Stimulated activated CD4-positive, alpha-beta T cell treated with anti-CD3 and anti-CD28 coated beads, Interleukin-2, amount 100 ng/mL, for 48 hours (primary cell): ENCODE data around the gene RXRG.

Experiments used
- DNase-seq, 2 donors: peaks; one replicate each; pipeline ENCODE4 v3.0.0-alpha.2; 2020

RXRG gene

GRCh38 chr1:165407398-165407797 is 37.5 kb downstream of the RXRG start:
- DNase-seq, result no peak

- no peak for DNase-seq
Observed at GRCh38 chr1:165403835-165404482, 41.0 kb downstream of the RXRG start.

GRCh38 chr1:165402517-165403111 is 42.3 kb downstream of the RXRG start:
- DNase-seq, result no peak

GRCh38 chr1:165397944-165398343 is 47.0 kb downstream of the RXRG start:
- no peak for DNase-seq

- no peak for DNase-seq
Observed at GRCh38 chr1:165395901-165396300, 49.0 kb downstream of the RXRG start.

DNA sequence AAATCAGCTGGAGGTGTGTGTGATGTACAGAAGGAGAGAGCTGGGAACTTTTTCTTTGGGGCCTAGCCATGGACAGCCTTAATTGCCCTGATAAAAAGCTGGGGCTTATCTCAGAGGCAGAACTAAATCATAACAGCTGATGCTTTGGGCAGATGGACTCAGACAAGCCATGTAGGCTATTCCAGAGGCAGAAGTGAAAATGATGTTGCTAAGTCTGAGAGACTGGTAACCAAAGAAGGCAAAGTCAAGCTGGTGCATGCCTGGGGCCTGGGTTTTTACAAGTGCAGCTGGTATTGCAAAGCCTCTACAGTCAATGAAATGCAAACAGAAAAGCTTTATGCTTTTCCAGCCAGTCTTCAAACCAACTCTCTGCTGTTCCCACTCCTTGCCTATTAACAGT is 49.4 kb downstream of the RXRG start:
- DNase-seq, result no peak

DNA sequence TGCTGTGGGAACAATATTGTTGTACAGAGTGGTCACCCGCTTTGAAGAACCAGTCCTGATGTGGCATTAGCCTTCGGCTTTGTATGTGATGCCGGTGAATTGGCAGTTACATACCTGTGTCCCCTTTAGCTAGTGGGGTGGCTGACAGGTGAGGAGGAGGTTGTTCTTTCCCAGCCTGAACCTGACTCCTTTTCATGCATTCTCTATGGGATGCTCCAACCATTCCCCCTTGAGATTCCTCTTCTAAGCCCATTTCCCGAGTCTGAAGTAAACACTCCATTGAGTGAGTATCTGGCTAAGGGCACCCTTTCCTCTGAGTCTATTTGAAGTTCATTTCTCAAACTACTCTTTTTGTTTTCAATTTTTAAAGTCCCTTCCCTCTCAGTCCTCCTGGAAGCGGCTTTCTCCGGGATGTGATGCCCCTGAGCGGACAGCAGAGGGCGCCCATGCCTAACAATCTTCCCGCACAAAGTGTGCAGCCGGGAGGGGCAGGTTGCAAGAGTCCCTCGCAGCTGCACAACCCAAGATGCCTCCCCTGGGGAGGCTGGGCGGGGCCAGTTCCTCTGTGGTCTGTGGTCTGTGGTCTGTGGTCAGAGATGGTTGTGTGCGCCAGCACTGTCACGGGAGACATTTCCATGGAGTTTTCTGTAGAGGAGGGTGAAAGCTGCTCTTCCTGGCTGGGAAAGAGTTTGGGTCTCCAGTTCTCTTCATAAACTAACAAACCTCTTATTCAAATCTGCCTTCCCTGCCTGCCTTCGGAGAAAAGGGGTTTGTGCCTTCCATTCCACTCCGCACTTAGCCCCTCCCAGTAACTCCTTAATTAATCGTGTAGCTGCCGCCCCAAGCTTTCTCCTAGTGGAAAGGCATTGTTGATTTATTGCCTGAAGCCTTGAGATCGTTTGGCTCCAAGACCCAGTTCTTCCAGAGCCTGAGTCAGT is 52.0 kb downstream of the RXRG start:
- peak; percentile 82 to 83 for DNase-seq

- no peak for DNase-seq
Observed at GRCh38 chr1:165389609-165390008, 55.3 kb downstream of the RXRG start.

GRCh38 chr1:165387961-165388360 is 57.0 kb downstream of the RXRG start:
- no peak for DNase-seq

DNA sequence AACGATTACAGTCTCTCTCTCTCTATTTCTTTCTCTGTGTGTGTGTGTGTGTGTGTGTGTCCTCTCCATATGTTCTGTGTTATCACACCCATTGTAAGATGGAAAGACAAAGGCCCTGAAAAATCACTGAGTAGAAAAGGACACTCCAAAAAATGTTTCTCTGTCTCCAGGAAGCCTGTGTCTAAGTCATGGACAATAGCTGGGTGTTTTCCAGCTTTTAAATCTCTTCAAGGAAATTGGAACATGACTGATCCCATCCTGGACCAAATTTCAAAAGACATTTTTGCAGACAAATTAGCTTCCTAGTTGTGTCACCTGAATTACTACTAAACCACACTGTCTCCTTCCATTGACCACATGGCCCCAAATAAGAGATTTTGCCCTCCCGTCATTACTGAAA is 57.4 kb downstream of the RXRG start:
- no peak for DNase-seq

- no peak for DNase-seq
Observed at GRCh38 chr1:165383599-165384405, 61.1 kb downstream of the RXRG start.

DNA sequence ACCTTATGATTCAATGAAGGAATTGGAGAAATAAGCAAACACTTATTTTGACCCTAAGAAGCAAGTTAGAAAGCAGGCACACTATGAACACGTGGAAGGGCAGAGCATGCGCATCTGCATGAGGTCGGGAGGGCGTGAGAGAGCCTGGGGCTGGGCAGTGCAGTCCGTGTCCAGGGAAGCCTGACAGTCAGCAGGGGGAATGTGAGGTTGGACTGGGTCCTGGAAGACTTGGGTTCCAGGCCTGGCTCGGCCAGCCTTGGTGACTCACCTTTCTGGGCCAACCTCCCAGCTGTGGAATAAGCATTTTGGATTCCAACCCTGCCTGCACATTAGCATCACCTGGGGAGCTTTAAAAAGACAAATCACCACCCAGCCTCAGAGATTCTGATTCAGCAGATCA is 61.9 kb downstream of the RXRG start:
- DNase-seq, result no peak

- no peak for DNase-seq
Observed at GRCh38 chr1:165381745-165382505, 63.0 kb downstream of the RXRG start.

GRCh38 chr1:165376811-165377311 is 68.1 kb downstream of the RXRG start:
- no peak for DNase-seq

GRCh38 chr1:165376041-165376810 is 68.7 kb downstream of the RXRG start:
- peak in 1 of 2 donors; percentile 17 for DNase-seq

DNA sequence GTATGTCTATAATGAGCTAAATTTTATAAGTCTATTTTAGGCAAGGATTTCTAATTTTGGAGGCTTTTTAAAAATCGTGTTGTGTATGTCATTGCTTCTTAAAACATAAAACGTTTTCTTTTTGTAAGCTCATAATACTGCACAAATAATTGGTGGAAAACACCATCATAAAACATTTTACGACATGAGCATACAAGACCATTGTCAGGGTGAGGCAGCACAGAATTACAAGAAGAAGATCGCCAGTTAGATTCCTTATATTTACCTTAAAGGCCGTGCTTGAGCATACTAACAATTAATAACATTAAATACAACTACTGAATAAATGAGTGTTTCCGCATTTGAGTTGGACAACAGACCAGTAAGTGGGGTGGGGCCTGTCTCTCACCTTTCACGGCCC is 69.3 kb downstream of the RXRG start:
- no peak for DNase-seq

DNA sequence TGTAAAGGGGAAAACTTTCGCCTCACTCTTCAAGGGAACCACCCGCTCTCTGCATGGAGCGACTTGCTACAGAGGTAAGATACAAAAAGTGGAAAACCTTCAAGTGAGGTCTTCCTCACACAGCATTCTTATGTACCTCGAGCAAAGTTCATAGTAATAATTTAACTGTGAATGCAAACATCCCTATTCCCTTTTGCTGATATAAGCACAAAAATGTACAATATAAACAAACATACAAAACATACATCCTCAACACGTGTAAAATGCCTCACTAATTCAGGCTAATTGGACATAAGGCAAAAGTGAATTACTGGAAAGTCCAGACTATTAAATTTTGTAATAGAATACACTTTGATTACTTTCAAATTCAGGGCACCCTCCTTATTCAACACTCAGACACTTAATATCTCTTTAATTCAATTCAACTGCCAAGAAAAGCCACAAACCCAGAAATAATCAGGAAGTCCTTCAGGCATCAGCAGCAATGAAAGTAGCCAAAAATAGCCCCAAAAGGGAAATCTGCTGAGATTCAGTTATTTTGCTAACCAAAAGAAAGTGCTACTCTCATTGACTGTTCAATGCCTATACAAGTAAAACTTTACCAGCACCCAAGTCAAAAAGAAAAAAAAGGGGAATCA is 73.2 kb downstream of the RXRG start:
- no peak for DNase-seq

DNA sequence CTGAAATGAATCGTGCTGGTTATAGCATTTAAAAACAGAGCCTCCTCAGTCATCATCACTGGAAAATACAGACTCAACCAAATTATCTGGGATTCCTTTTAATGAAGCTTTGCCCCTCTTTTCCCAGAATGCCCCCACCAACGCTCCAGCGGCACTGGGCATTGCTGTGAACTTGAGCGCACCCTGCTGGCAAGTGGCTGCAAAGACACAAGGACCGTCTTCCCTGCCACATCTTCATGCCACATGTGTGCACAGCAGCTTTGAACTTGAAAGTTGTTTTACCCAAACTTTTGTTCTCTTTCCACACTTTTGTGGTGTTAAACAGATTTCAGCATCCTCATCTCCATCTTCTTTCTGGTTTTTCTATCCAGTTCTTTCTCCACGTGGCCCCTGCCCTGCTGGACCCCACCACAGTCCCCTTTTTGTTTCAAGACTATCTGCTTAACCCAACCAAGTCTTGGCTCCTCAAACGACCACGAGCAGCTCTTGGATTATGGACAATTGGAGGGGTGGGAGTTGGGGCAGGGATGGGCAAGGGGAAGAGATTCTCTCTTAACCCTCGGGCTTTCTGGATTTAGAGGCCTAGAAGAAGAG is 75.6 kb downstream of the RXRG start:
- DNase-seq, result peak; percentile 61 to 62

DNA sequence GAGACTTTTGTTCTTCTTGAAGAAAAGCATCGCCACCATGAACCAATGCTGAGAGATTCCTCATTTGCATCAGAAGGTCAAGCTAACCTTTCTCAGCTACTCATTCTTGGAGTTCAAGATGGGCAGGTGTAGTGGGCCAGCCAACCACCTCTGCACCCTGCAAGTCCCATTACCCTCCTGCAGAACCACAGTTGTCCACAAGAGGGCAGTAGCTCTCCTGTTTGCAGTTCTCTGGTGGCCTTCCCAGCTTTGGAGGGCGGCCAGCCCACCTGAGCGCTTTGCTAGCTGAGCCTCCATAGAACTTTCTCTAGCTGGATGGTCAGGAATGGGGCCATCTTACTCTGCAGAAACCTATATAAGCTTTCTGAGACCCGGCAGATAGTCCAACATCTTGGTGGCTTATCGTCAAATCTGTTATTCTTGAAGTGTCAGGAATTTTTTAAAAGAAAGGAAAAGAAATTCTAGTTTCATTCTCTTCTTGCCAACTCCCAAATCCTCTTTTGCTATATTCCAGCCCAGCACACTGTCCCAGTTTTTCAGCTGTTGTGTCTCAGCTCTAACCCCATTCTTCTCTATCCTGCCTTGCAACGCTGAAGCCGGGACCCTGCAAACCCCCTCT is 77.4 kb downstream of the RXRG start:
- DNase-seq, result peak; percentile 79 to 85

GRCh38 chr1:165365341-165365740 is 79.6 kb downstream of the RXRG start:
- no peak for DNase-seq
